ENCODE data around the gene MSTO1.
"Not testable (repeated sequence)": the region's sequence is repeated elsewhere in the genome, so short reads cannot be mapped to it uniquely, and the experiment has no call there.

MSTO1 gene

DNA sequence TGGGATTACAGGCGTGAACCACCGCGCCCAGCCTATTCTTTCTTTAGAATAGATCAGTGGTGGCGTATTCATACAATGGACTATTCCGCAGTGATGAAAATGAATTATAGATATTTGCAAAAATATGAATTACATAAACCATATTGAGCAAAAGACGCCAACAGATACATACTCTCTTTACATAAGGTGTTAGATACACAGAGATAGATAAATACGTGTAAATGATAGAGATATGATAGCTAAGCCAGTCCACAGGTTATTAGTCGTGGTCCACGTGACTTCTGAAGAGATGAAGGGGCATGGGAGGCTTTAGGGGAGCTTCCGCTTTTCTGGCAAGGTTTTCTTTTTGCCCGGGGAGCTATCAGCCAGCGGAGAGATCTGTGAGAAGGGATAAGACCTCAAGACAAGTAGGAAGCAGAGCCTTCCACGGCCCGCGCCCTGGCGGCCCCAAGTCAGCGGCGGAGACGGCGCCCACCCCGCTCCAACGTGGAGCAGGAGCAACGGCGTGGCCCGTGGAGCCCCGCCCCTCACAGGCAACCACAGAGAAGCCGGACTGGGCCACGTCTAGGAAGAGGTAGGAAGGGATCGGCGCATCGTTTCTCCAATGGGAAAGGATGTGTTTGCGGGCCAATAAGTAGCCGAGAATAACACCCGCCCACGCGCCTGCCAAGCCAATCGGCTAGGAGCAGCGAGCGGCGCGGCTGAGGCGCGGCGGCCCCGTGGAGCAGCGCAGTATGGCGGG lies at the start of gene MSTO1:
Gene MSTO1, plus strand, starts transcription at position 704 of the 742 bp plus-strand sequence. Its CDS starts 31 bp downstream, at position 735.
- DNase-seq, result peak; percentile 99

DNA sequence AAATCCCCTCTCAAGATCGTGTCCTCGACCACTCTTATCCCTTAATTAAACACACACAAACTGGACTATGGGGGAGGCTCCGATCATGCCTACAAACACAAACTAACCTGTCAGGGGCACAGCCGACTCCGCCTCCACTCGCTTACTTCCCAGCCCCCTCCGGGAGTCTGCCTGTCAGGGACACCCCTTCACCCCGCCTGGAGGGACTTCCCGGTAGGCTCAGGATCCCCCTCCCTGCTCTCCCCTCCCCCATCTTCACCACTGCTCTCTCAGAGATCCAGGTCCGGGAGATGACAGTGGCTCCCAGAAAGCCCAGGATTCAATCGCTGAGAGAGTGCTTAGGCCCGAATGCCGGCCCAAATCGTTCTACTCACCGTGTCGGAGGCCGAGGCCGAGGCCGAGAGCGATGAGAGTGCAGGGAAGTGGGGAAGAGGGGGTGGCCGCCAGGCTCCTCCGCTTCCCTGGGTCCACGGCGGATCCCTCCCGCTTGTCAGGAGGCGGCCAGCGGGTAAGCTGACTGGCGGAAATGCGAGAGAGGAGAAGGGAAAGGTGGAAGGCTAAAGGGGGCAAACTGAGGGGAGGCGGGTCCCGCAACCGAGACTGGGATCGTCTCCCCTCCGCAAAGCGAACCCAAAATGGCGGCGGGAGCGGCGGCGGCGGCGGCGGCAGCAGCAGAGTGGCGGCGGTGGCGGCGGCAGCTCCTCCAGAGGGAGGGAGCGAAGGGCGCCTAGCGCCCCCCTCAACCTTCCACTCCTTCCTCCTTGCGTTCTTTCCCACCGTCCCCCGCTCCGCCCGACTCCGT lies 48.0 kb upstream of the MSTO1 start:
- not testable (repeated sequence) for DNase-seq

DNA sequence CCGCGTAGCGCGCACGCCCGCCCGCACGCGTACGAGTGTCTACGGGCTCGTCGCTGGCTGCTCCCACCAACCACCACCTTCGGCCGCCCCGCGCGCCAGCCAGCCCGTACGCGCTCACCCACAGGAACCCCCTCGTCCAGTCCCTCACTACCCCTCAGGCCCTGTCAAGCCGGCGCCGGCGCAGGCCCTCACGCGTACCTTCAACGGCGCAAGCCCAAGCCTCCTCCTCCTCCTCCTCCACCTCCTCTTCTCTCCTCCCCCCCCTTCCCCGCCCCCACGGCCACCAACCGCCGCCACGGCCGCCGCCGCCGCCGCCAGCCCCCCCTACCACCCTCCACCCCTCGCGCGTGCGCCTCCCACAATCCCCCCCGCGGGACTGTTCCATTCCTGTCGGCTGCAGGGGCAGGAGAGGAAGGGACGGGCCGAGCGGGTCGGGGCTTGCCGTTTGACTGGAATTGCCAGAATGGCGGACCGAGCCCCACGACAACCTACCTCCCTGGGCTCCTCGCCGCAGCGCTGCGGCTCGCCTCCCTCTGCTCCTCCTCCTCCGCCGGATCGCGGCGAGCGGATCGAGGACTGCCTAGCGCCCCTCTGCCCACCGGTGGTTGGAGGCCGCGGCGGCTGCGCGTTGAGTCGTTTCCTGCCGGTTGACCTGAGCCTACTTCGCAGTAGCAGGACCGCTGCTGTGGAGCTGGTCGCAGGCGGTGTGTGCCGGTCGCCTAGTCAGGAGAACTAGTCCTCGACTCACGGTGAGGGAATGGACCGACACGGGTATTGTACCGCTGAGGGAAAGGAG lies 47.2 kb upstream of the MSTO1 start, which contains the start of gene ASH1L:
Gene ASH1L, minus strand, starts transcription at position 223 of the 796 bp plus-strand sequence. CDS start 41,284 bp downstream, outside the sequence.
- DNase-seq, result peak; percentile 97

DNA sequence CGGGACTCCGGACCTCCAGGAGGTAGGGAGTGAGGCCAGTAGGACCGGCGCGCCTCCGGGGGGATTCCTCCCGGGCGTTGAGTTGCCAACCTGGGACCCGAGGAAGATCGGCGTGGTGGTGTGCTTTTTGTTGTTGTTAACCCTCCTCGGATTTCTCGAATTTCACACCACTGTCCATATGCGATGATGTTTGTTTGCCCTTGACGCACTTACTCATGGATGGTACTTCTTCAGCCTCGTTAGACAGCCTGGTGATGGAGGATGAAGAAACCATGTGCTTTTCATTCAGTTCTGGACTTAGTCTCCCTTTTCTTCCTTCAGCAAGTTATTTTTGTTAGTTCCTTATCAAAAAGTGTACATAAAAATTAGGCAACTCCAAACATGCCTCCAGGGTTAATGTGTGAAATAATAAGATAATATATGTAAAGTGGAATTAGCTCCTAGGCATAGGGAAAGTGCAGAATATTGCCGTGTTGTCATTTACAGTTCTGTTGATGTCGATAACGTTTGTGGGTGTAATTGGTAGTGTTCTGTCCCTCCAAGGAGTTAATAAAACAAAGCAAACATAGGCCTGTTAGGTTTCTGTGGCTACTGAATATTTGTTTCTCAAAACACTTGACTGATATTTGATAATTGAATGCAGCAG lies 46.5 kb upstream of the MSTO1 start:
- DNase-seq, result not testable (repeated sequence)

DNA sequence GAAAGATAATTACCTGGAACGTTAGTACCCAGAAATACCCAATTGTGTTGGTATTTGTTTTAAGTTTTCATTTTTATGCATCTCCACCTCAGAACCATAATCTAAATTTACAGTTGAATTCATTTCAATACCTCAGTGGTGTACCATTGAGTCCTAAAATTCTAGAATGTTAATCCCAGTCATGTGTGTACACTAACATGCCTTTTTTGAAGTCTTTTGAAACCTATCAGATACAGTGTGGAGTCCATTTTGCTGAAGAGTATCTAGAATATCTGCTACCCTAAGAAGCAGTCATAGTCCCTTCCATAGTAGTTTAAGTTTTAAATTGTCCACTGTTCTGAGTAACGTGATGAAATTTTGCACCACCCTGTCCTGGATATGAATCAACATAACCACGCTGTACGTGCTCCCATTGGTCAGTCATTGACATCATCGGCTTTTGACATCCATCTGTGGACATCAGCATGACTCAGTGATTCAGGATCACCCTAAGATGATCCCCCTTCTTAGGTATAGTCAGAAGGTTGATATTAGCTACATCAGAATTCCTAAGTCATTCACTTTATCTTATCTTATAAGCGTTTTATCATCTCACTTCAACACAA lies 39.9 kb upstream of the MSTO1 start:
- DNase-seq, result no peak

DNA sequence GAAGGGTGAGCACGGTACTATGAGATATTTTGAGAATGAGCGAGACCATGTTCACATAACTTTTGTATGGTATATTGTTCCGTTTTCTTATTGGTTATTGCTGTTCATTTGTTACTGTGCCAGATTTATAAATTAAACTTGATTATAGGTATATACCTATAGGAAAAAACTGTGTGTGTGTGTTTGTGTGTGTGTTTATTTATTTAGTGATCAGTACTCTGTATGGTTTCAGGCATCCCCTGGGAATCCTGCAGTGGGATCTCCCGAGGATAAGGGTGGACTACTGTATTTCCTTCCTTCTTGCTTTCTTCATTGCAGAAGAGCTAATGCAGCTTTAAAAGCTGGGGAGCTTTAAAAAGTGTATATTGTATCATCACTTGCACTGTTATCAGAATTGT lies 39.4 kb upstream of the MSTO1 start:
- DNase-seq, result no peak

DNA sequence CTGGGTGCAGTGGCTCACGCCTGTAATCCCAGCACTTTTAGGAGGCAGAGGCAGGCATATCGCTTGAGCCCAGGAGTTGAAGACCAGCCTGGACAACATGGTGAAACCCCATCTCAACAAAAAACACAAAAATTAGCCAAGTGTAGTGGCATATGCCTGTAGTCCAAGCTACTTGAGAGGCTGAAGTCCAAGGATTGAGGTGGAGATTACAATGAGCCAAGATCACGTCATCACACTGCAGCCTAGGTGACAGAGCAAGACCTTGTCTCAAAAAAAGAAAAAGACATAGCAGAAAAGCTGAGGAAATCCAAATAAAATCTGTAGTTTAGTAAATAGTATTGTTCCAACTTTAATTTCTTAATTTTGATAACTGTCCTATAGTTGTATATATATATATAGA lies 35.9 kb upstream of the MSTO1 start:
- DNase-seq, result no peak

DNA sequence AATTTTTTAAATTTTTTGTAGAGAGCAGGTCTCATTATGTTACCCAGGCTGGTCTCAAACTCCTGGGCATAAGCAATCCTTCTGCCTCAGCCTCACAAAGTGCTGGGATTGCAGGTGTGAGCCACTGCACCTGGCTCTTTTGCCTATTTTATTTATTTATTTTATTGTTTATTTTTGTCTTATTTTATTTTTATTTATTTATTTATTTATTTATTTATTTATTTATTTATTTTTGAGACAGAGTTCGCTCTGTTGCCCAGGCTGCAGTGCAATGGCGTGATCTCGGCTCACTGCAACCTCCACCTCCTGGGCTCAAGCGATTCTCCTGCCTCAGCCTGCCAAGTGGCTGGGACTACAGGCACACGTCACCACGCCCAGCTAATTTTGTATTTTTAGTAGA lies 34.4 kb upstream of the MSTO1 start:
- not testable (repeated sequence) for DNase-seq

DNA sequence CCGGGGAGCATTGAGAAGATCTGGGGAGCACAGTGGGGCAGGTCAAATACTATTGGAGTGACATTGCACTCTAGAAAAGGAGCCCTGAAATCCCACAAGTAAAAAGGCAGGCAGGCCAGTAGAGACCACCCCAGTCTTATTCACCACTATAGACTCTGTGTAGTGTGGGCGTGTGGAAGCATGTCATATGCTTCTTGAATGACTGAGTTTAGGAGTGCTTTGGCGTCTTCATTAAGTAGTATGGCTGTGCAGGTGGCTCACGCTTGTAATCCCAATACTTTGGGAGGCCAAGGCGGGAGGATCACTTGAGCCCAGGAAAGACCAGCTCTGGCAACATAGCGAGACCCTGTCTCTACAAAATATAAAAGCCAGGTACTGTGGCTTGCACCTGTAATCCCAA lies 26.2 kb upstream of the MSTO1 start:
- not testable (repeated sequence) for DNase-seq

DNA sequence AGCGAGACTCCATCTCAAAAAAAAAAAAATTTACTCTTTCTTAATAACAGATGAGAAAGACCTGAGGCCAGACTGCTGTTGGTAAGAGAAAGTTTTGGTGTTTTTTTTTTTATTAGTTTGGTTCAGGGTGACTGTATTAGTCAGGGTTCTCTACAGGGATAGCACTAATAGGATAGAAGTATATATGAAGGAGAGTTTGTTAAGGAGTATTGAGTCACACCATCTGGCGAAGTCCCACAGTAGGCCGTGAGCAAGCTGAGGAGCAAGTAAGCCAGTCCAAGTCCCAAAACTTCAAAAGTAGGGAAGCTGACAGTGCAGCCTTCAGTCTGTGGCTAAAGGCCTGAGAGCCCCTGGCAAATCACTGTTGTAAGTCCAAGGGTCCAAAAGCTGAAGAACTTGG lies 20.7 kb upstream of the MSTO1 start:
- DNase-seq, result not testable (repeated sequence)

DNA sequence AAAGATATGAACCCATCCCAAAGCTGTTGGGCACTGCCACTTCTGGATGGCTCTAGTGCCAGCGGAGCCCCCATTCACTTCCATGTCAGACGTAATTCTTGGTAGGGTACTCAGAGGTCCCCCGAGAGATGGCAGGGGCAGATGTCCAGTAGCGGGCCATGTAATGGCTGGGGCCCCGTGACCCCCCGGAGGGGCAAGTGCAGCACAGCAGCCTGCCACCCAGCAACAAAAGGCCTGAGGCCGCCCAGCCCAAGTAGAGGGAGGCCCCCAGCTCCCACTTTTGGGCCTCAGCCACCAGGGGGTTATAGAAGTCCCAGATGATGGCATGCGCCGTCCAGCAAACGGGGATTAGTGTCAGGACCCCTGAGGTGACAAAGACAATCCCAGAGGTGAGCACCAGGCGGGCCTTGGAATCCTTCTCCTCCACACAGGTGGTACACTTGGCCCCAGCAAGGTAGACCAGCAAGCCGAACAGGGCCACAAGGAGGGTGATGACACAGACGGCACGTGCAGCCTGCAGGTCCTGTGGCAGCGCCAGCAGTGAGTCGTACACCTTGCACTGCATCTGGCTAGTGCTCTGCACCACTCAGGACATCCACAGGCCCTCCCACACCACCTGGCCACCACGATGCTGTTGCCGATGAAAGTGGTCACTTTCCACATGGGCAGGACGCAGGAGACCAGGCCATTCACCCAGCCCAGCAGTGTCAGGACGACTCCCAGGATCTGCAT lies 19.3 kb upstream of the MSTO1 start:
- not testable (repeated sequence) for DNase-seq

DNA sequence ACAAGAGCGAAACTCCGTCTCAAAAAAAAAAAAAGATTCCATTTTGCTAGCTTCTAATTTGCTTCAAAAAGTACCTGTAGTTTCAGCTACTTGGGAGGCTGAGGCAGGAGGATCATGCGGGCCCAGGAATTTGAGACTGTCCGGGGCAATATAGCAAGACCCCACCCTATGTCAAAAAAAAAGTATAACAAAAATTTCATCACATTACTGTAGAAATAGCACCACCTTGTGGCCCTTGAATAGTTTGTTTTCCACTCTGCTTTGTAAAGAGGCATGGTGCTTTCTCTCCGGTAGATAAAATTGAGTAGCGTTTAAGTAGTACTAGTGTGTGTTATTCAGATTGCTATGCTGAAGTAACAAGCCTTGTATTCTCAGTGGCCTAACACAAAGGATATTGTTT lies 18.2 kb upstream of the MSTO1 start:
- DNase-seq, result no peak

DNA sequence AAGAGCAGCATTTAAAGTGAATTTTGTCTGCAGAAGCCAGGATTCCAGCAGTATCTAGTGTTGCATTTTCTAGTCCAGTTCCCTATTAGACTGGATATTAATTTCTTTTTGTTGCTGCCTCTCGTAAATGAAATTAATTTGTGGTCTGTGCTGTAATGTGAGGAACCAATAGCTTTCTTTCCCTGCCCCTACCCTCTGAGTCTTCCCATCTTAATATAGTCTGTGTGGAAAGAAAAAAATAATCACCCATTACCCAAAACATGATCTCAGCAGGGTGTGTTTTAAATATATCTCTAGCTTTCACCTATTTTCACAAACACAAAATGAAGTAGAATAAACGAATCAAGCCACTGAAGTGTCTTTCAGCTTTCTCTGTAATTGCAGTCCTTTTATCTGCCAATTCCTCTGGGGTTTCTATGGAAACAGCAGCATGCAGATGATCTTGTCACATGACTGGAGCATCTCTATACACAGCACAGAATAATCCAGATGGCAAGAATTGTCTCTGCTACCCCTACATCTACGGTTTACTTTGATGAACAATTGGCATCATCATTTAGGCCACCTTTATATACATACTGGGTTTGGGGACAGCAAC lies 14.0 kb upstream of the MSTO1 start:
- not testable (repeated sequence) for DNase-seq

DNA sequence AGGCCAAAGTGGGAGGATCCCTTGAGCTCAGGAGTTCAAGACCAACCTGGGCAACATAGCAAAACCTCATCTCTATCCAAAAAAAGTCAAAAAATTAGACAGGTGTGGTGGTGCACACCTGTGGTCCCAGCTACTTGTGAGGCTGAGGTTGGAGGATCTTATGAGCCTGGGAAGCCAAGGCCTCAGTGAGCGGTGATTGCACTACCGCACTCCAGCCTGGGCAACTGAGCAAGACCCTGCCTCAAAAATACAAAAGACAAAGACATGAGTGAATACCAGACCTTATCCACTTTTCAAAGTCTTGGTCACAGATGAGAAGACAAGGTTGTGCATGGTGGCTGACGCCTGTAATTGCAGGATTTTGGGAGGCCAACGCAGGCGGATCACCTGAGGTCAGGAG lies 13.2 kb upstream of the MSTO1 start:
- DNase-seq, result no peak

DNA sequence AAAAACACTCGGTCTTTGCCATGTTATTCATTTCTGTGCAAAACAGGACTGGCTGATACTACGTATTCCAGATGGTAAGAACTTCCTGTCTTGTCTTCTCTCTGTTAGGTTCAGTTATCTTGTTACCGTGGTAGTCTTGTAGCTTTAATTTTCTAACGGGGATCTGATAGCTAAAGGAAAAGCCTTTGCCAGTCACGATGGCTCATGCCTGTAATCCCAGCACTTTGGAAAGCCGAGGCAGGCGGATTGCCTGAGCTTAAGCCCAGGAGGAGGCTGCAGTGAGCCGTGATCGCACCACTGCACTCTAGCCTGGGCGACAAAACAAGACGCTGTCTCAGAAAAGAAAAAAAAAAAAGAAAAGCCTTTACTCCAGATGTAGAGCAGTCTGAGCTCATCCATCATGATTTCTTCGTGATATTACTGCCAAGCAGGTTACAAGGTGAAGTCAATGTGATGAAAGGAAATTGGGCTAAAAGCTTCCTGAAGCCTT lies 11.1 kb upstream of the MSTO1 start:
- DNase-seq, result peak; percentile 78

DNA sequence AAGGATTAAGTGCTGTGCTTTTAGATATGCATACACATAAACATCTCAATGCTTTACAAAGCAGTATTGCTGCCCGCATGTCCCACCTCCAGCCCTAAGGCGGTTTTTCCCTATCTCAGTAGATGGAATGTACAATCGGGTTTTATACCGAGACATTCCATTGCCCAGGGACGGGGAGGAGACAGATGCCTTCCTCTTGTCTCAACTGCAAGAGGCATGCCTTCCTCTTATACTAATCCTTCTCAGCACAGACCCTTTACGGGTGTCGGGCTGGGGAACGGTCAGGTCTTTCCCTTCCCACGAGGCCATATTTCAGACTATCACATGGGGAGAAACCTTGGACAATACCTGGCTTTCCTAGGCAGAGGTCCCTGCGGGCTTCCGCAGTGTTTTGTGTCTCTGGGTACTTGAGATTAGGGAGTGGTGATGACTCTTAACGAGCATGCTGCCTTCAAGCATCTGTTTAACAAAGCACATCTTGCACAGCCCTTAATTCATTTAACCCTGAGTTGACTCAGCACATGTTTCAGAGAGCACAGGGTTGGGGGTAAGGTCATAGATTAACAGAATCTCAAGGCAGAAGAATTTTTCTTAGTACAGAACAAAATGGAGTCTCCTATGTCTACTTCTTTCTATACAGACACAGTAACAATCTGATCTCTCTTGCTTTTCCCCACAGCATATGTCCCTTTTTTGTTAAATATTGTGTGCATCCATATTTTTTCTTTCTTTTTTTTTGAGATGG lies 10.0 kb upstream of the MSTO1 start:
- not testable (repeated sequence) for DNase-seq

DNA sequence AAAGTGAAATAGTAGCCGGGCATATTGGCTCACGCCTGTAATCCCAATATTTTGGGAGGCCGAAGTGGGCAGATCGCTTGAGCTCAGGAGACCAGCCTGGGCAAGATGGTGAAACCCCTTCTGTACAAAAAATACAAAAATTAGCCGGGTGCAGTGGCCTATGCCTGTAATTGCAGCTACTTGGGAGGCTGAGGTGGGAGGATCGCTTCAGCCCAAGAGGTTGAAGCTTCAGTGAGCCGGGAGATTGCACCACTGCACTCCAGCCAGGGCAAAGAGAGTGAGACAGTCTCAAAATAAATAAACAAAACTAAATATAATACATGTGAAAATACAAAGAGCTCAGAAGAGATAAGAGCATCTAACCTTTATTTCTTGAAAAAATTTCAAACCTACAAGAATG lies 2.3 kb upstream of the MSTO1 start:
- no peak for DNase-seq

DNA sequence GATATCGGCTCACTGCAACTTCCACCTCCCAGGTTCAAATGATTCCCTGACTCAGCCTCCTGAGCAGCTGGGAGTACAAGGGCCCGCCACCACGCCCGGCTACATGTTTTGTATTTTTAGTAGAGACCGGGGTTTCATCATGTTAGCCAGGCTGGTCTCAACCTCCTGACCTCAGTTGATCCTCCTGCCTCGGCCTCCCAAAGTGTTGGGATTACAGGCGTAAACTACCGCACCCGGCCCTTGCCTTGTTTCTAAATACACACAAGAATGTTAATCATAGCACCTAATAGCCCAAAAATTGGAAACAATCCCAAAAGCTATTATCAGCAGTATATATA lies 1.2 kb upstream of the MSTO1 start:
- no peak for DNase-seq

DNA sequence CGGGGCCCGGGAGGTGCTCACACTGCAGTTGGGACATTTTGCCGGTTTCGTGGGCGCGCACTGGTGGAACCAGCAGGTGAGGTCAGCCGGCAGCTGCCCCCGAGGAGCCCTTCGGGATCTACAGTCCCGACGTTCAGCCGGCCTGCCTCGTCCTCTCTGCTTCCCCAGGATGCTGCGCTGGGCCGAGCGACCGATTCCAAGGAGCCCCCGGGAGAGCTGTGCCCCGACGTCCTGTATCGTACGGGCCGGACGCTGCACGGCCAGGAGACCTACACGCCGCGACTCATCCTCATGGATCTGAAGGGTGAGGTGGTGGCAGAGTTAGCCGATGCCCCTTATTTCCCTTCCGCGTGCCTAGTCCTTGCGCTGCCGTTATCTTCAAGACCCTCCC lies 234 bp downstream of the MSTO1 start:
- not testable (repeated sequence) for DNase-seq

DNA sequence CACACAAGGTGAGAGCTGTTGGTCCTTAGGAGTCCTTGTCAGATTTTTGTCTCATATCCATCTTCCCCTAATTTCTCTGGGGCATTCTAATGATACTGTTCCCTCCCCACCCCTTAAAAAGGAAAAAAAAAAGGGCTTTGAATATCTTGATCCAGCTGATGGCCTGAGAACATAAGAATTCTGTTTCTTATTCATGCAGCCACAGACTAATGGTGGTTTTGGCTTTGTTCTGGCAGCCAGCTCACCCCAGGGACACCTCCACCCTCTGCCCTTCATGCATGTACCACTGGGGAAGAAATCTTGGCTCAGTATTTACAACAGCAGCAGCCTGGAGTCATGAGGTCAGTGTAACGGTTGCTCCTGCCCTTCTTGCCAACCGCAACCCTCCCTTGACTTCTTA lies 3.2 kb downstream of the MSTO1 start:
- not testable (repeated sequence) for DNase-seq

Measured in islet precursor cell (in vitro differentiated cells).